HG02759 (cell line): ENCODE results near the gene FTL.

Source experiments
- ATAC-seq: cut with Tn5 transposase; IDR thresholded peaks from one replicate; pipeline ENCODE4 v1.9.1; 2021; ENCODE audit warnings: mild to moderate bottlenecking, moderate library complexity; ENCODE audit not compliant: unreplicated experiment

Gene FTL

GRCh38 chr19:48964205-48965039, 687 bp upstream of the FTL start:
- no peak for ATAC-seq

DNA sequence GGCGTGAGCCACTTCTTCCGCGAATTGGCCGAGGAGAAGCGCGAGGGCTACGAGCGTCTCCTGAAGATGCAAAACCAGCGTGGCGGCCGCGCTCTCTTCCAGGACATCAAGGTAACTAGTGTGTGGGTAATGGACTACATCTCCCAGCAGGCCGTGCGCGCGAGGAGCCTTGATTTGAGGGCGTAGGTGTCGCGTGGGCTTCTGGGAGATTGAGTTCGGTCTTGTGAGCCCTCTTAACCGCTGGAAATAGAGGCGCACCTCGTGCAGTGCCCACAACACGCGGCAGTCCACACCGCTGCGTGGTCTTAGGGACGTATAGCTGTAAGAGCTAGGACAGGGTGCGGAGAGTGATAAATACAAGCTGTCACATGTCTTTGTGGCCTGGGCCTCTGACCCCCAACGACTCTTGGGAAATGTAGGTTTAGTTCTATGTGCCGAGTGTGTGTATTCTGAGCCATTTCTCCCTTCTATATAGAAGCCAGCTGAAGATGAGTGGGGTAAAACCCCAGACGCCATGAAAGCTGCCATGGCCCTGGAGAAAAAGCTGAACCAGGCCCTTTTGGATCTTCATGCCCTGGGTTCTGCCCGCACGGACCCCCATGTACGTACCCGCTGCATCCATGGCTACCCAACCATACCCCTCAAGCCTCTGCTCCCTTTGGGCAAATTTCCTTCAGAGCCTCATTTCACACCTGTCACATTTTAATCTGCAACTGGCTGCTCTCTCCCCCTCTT, 864 bp downstream of the FTL start:
- ATAC-seq, result peak; percentile 24

DNA sequence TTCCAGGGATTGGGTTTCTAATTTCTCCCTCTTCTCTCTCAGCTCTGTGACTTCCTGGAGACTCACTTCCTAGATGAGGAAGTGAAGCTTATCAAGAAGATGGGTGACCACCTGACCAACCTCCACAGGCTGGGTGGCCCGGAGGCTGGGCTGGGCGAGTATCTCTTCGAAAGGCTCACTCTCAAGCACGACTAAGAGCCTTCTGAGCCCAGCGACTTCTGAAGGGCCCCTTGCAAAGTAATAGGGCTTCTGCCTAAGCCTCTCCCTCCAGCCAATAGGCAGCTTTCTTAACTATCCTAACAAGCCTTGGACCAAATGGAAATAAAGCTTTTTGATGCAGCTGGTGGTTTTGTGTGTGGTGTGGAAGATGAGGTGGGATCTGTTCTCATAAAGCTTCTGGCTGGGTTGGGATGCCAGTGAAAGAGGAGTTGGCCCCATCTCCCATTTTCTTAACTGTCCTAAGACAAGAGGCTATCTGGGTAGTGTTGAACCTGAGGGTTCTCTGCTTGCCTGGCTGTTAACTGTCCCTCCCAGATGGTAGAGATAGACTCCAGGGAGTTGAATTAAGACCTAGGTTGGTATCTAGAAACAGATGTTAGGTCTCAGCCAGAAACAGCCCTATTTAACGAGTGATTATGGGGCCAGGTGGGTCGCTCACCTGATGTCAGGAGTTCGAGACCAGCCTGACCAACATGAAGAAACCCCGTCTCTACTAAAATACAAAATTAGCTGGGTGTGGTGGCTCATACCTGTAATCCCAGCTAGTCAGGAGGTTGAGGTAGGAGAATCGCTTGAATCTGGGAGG, 1.6 kb downstream of the FTL start:
- no peak for ATAC-seq

GRCh38 chr19:48967346-48968178, 2.5 kb downstream of the FTL start:
- ATAC-seq, result no peak

DNA sequence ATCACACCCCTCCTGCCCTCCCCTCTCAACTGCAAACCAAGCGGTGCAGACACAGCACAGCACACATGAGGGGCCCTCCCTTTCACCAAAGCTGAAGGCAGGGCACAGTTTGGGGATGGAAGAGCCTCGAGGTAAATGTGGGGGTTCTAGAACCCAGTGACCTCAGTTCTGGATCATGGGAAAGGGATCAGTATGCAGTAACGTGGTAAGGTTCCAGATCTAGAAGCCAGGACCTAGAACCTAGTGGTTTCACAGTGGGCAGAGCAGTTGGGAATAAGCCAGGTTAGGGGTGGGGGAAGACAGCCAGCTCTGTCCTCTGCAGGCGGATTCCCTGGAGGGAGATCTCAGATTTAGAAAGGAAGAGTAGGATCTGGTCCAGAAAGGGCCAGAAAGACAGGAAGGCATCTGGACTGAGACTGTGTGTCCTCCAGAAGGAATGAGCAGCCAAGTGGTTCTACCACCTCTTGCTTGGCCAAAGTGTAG, 3.1 kb downstream of the FTL start:
- no peak for ATAC-seq

- ATAC-seq, result no peak
Measured at GRCh38 chr19:48968813-48969218, 3.7 kb downstream of the FTL start.

DNA sequence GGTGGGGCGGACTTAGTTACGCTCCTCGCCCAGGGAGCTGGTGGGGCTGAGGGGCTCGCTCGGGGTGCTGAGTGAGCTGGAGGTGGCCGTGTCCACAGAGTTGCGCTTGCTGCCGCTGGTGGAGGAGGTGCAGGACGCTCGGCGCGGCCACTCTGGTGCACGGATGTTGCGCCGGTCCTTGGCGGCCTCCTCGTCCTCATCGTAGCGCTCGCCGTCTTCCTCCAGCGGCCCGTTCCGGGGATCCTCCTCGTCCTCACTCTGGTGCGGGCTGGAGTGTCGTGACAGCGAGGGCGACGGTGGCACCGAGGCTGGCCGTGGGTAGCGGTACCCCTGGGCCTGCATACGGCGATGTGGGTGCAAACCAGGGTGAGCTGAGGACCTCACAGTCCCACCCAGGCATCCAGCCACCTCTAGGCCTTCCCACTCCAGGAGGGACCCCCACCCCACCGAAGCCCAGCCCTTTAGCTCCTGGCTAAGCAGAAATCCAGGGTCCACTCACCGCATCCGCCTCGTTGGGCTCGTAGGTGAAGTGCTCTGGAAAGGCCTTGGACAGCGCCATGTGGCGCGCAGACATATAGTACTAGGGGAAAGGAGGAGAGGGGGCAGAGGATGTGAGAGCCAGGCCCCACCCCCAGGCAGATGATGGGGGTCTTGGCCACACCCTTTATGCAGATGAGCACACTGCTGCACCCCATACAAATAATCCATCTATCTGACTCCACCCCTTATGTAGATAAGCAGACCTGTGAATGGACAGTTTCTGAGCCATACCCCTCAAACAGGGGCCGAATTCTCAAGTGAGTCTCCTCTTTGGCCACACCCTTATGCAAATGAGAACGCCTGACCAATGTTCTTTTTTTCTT, 4.4 kb downstream of the FTL start:
- ATAC-seq, result no peak

- ATAC-seq, result no peak
Measured at GRCh38 chr19:48970139-48970766, 5.1 kb downstream of the FTL start.

DNA sequence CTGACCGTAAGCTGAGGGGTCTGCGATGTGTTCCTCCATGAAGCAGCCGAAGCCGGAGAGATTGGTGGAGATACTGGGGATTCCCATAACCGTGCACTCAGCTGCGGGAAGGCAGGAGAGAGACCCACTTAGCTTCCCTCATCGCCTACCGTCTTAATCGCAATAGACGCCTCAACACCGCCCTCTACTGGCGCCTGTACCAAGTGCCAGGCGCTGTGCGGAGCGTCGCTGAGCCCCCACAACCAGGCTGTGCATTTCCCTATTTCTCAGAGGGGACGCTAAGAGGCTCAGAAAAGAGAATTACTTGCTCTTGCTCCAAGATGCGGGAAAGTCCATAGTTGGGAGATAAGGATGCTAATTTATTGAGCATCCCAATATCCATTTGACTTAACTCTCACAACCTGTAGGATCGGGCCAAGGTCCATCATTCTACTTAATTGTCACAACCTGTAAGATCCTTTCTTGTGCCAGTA, 5.8 kb downstream of the FTL start:
- no peak for ATAC-seq

DNA sequence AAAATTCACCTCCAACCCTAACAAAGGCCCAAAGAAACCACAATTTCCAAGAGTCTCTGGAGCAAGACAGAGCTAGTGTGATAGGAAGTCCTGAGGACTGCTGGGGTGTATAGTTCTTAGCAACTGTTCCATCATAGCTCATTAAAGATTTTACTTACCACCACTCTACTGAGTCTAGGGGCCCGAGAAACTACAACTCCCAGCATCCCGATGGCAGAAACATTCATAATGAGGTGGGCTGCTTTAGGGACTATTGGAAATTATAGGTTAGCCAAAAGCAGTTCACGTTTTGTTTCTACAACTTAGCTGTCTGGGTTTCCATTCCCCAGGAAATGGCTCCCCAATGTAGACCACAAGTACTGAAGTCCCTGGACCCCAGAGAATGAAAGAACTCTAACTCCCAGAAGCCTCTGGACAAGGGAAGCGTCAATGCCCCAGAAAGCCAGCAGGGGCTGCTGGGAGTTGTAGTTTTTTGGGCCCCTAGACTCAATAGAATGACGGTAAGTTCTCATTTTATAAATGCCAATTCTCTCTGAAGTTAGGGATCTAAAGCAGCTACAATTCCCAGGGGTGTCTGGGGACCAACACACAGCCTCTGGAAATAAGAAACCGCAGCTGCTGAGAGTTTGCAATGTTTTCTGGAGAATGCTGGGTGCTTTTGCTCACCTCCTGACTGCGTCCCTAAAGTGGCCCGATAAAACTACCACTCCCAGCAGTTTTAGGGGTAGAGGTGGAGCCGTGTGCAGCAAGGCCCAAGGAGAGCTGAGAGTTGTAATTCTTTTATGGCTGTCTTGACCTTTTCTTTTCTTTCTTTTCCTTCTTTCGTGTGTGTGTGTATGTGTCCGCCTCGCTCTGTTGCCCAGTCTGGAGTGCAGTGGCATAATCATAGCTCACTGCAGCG, 11.1 kb downstream of the FTL start:
- ATAC-seq, result no peak

DNA sequence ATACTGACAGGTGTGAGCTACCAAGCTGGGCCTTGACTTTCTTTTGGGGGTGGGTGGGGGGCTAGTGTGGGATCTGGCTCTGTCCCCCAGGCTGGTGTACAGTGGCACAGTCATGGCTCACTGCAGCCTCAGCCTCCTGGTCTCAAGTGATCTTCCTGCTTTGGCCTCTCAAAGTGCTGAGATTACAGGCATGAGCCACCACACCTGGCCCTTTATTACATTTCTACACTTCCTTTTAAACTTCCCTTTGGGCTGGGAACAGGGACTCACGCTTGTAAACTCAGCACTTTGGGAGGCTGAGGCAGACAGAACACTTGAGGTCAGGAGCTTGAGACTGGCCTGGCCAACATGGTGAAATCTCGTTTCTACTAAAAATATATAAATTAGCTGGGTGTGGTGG, 12.0 kb downstream of the FTL start:
- ATAC-seq, result no peak

DNA sequence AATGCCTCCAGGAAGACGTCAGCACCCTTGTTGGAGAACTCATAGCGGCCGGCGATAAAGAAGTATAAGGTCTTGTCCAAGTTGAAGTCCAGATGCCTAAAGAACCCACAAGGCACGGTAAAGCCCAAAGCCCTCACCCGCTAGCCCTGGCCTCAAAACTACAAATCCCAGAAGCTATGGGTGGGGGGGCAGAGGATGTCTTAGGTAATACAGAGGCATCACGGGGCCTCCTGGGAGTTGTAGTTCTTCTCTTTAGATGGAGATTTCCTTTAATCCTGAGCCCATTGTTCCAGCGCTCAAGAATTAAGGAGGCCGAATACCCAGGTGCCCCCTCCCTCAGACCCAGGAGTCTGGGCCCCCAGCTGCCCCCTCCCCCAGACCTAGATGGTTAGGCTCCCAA, 17.2 kb downstream of the FTL start:
- ATAC-seq, result no peak

DNA sequence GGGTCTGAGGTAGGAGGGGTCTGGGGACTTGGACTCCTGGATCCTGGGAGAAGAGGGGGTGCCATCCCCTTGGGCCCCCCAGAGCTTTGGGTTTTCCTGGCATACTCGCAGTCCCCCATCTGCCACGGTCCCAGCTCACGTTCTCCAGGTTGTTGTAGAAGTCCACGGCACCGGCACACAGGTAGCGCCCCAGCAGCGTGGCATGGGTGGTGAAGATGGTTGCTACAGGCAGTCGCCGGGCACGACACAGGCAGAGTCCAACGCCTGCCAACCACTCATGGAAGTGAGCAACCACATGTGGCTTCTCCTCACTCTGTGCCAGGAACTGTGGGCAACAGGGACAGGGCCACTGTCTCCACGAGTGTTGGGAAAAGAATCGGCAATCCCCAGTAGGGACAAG, 20.6 kb downstream of the FTL start:
- no peak for ATAC-seq

DNA sequence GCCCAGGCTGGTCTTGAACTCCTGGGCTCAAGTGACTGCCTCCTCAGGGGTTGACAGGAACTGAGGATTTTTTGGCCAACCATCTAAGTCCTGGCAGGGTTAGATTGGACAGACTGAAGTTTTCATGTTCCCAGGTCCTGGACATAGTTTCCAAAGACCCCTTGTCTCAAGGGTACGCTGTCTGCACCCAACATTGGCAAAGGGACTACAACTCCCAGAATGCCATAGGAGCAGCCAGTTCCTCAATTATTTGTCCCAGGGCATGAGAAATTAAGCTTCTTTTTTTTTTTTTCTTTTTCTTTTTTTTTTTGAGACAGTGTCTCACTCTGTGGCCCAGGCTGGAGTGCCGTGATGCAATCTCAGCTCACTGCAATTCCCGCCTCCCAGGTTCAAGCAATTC, 21.1 kb downstream of the FTL start:
- no peak for ATAC-seq

DNA sequence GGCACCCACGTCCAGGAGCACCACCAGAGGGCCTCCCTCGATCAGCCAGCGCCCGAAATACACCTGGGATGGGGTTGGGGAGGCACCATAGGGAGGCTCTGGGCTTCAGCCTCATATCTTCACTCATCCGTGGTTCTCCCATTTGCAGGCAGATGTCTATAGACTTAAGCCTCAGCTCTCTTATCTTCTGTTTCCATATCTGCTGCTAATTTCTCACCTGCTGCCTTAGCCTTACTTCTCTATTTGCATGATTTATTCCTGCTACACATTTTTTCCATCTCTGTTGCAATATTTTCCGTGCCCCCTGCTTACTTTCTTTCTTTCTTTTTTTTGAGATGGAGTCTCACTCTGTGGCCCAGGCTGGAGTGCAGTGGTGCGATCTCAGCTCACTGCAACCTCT, 22.2 kb downstream of the FTL start:
- no peak for ATAC-seq

DNA sequence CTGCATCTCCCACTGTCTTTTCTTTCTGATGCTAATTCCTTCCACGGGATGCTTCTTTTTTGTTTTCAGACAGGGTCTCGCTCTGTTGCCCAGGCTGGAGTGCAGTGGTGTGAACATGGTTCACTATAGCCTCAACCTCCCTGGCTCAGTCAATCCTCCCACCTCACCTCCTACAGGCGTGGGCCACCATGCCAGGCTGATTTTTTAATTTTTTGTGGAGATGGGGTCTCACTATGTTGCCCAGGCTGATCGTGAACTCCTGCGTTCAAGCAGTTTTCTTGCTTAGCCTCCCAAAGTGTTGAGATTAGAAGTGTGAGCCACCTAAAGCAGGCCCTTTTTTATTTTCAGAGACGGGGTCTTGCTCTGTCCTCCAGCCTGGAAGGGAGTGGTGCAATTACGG, 23.2 kb downstream of the FTL start:
- ATAC-seq, result no peak

- no peak for ATAC-seq
Measured at GRCh38 chr19:48988860-48989259, 23.8 kb downstream of the FTL start.

GRCh38 chr19:48989701-48990291, 24.7 kb downstream of the FTL start:
- no peak for ATAC-seq
